ENCODE results near the gene DNAJC25. TPM values are rescaled to one million over a fixed set of nuclear protein-coding genes. Genes with fewer than 3 reads are reported as not detected.

Gene DNAJC25
- total RNA-seq, result 8.0 and 12.4 TPM in 2 replicates

DNA sequence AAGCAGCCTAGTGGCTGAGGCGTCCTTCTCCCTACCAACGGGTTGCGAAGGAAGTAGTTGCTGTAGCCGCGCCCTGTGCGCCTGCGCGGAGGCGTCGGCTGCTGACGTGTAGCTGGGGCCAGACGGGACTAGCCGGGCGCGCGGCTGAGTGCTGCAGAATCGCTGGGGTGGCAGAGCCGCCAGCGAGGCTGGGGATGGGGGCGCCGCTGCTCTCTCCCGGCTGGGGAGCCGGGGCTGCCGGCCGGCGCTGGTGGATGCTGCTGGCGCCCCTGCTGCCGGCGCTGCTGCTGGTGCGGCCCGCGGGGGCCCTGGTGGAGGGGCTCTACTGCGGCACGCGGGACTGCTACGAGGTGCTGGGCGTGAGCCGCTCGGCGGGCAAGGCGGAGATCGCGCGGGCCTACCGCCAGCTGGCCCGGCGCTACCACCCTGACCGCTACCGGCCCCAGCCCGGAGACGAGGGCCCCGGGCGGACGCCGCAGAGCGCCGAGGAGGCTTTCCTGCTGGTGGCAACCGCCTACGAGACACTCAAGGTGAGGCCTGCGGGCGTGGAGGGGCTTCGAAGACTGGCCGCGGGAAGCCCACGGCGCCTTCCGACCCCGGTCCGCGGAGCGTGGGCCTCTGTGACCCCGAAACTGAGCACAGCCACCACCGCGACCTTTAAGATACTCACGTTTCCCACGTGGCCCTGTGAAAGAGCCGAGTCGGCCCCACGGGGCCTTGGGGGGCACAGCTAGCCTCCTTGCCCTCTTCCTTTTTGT is at the start of gene DNAJC25:
Gene DNAJC25, plus strand, starts transcription at position 121 of the 758 bp plus-strand sequence. Its CDS starts 74 bp downstream, at position 195.

DNA sequence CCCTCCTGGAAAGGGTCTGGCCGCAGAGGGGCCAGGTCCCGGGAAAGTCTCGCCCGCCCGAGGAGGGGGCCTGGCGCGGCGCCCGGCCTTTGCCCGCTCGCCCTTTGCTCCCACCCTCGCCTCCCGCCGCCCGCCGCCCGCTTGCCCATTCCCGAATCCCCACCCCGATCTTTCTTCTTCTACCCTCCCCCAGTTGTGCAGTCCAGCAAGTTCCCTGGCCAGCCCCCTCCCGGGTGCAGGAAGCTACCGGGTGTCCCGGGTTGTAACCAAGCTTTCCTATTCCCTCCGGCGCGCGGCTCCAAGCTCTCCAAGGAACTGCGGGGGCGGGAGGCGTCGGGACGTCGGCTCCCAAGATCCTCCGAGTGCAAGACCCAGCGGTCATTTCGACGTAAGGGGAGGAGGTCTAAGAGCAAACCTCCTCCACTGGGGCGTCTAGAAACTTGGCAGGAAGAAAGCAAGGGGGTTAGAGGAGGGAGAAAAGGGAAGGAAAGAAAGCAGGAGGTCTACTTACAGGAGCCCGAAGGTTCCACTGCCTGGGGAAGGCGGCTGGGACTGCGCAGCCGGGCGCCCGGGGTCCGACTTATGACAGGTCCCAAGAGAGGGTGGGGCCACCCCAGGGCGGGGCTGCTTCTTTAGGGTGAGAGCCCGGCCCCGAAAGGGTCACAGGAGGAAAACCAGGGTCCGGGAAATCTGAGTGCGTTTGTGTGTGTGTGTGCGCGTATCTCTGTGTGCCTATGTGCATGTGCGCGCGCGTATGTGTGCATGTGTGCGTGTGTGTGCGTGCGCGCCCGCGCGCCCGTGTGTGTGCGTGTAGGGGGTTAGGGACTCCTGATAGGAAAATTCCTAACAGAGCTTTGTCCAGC is 31.8 kb upstream of the DNAJC25 start, which contains the start of gene PTGR1:
Gene PTGR1, minus strand, starts transcription at position 556 of the 863 bp plus-strand sequence. CDS start 2,225 bp downstream, outside the sequence.

DNA sequence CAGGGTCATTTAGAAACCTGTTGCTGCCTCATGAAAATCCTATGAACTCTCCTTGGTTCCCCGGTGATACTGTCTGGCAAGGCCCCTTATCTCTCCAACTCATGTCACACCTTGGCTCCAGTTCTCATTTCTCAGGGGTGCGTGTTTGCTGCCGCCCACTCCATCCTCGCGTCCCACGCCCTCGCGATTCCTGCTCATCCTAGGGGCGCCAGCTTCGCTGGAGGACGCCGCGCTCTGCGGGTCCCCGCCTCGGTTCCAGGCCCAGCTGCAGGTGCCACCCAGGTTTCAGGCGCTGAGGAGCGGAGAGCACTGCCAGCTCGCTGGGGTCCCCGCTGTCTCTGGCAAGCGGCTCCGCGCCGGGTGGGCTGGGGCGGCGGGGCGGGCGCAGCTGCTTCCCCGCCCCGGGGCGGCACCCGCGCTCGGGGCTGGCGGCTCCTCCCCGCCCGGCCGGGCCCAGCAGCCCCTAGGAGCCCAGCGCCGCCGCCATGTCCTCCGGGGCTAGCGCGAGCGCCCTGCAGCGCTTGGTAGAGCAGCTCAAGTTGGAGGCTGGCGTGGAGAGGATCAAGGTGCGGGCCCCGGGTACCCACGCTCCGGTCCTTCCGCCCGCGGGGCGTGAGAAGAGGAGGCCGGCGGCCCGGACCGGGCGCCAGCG is 30.1 kb downstream of the DNAJC25 start, which contains the start of gene GNG10:
Gene GNG10, plus strand, starts transcription at position 456 of the 652 bp plus-strand sequence. Its CDS starts 30 bp downstream, at position 486.

Other genes starting within 250 kb of the DNAJC25 start
- gene ECPAS, start 147.0 kb upstream of the DNAJC25 start, total RNA-seq, result 56.1 and 64.5 TPM in 2 replicates
- gene ZNF483, start 106.2 kb upstream of the DNAJC25 start, total RNA-seq, result 1.0 and 2.0 TPM in 2 replicates
- gene PTGR1, start 31.7 kb upstream of the DNAJC25 start, total RNA-seq, result 66.4 and 75.2 TPM in 2 replicates
- 50.1 and 67.4 TPM in 2 replicates for gene GNG10, start 30.3 kb downstream of the DNAJC25 start, total RNA-seq
- gene SHOC1, start 163.6 kb downstream of the DNAJC25 start, total RNA-seq, result 0.09 TPM in 1 of 2 replicates, not detected in the other

All from pericardium fibroblast (primary cell).